GM12878 (cell line): Measurements from ENCODE around the gene MEN1. TPM values are rescaled to one million over a fixed set of nuclear protein-coding genes. Genes with fewer than 3 reads are reported as not detected.
A peak's percentile ranks its signal among the peaks of the same experiment; 100 is the strongest.

Experiments
- ATF7 ChIP-seq: fragments of 450-650 bp; IDR thresholded peaks from 2 replicates; pipeline ENCODE4 v1.6.1; 2016; ENCODE audit warnings: low read depth, mild to moderate bottlenecking
- EED ChIP-seq: sonication (generic); IDR thresholded peaks from 2 replicates; pipeline ENCODE4 v1.6.1; 2016; ENCODE audit warnings: antibody characterized with exemption, low read depth
- ETV6 ChIP-seq, 2 experiments: fragments of 450-650 bp in 1 of 2; IDR thresholded peaks in 1 of 2; conservative IDR thresholded peaks in 1 of 2; 2 replicates each; pipeline ENCODE4 v1.6.1; 2014; ENCODE audit warnings: antibody characterized with exemption in 1 of 2, borderline replicate concordance in 1 of 2, low read depth in 1 of 2, mild to moderate bottlenecking in 1 of 2, moderate library complexity in 1 of 2
- GATAD2B ChIP-seq: fragments of 450-650 bp; conservative IDR thresholded peaks from 2 replicates; pipeline ENCODE4 v1.6.1; 2017; ENCODE audit warnings: low read depth, mild to moderate bottlenecking, moderate library complexity
- KAT2A ChIP-seq: conservative IDR thresholded peaks from 2 replicates; pipeline ENCODE4 v1.6.1; 2011; ENCODE audit warnings: low read depth, low read length; ENCODE audit not compliant: control insufficient read depth
- MAX ChIP-seq: IDR thresholded peaks from 2 replicates; pipeline ENCODE4 v1.6.1; 2012; ENCODE audit warnings: low read depth, low read length, improper control_type of control experiment
- MEF2A ChIP-seq: IDR thresholded peaks from 2 replicates; pipeline ENCODE4 v1.6.1; 2011; ENCODE audit warnings: low read depth, mild to moderate bottlenecking, low read length, moderate library complexity; ENCODE audit not compliant: insufficient read depth
- RAD51 ChIP-seq: fragments of 450-650 bp; IDR thresholded peaks from 2 replicates; pipeline ENCODE4 v1.6.1; 2016; ENCODE audit warnings: moderate library complexity, mild to moderate bottlenecking, inconsistent platforms
- SMC3 ChIP-seq: IDR thresholded peaks from 2 replicates; pipeline ENCODE4 v1.6.1; 2011; ENCODE audit warnings: low read length, improper control_type of control experiment, borderline replicate concordance
- TBL1XR1 ChIP-seq: IDR thresholded peaks from 2 replicates; pipeline ENCODE4 v1.6.1; 2012; ENCODE audit warnings: low read depth, low read length, improper control_type of control experiment
- ZNF217 ChIP-seq: fragments of 450-650 bp; IDR thresholded peaks from 2 replicates; pipeline ENCODE4 v1.6.1; 2017; ENCODE audit warnings: antibody characterized with exemption, mild to moderate bottlenecking
- polyA plus RNA-seq, 11 experiments: library from polyadenylated mRNA; depleted of rRNA in 4 of 11; unstranded in 6 of 11; stranded (reverse) in 5 of 11; fragments of >200 nt; fragmentation: Nextera tagmentation in 4 of 11; fragmentation: Illumina TruSeq in 1 of 11; extraction: Ambion mirVana in 4 of 11; extraction: Trizol in 1 of 11; gene quantifications; 1 replicate in 1 of 11; 2 replicates in 10 of 11; pipeline versions ENCODE4 v1.2.1 to v1.2.3, GENCODE V29; 2011 to 2016; ENCODE audit warnings: inconsistent platforms in 2 of 11, missing spikeins in 2 of 11, low read depth in 1 of 11
- total RNA-seq, 4 experiments: library from RNA; depleted of rRNA in 3 of 4; stranded (reverse); fragments of >200 nt in 3 of 4; fragmentation: Illumina TruSeq in 1 of 4; extraction: Trizol in 1 of 4; gene quantifications; 2 replicates each; pipeline versions ENCODE4 v1.2.1 to v1.2.3, GENCODE V29; 2013 to 2021
- TF ChIP-seq, protein P1 (sequence below): fragments of 450-650 bp; formaldehyde crosslinking; IDR thresholded peaks from 2 replicates; pipeline ENCODE4 v1.5.0; 2022; ENCODE audit warnings: mild to moderate bottlenecking, missing genetic modification characterization
- TF ChIP-seq, protein P2 (sequence below): fragments of 450-650 bp; IDR thresholded peaks from 2 replicates; pipeline ENCODE4 v1.6.1; 2017; ENCODE audit warnings: mild to moderate bottlenecking, moderate library complexity
- TF ChIP-seq, protein P3 (sequence below): fragments of 450-650 bp; IDR thresholded peaks from 2 replicates; pipeline ENCODE4 v1.6.1; 2017; ENCODE audit warnings: mild to moderate bottlenecking, low read depth, inconsistent platforms; ENCODE audit not compliant: poor library complexity, severe bottlenecking
- TF ChIP-seq, protein P4 (sequence below): fragments of 450-650 bp; IDR thresholded peaks from 2 replicates; pipeline ENCODE4 v1.6.1; 2017; ENCODE audit warnings: mild to moderate bottlenecking, moderate library complexity

Gene MEN1
- total and polyA plus RNA-seq, 10 of the 15 experiments (the other 5 are each of a cell fraction or from before 2014, with no cell fraction given) = 2.5 to 39.7 (median 20.7) TPM

DNA sequence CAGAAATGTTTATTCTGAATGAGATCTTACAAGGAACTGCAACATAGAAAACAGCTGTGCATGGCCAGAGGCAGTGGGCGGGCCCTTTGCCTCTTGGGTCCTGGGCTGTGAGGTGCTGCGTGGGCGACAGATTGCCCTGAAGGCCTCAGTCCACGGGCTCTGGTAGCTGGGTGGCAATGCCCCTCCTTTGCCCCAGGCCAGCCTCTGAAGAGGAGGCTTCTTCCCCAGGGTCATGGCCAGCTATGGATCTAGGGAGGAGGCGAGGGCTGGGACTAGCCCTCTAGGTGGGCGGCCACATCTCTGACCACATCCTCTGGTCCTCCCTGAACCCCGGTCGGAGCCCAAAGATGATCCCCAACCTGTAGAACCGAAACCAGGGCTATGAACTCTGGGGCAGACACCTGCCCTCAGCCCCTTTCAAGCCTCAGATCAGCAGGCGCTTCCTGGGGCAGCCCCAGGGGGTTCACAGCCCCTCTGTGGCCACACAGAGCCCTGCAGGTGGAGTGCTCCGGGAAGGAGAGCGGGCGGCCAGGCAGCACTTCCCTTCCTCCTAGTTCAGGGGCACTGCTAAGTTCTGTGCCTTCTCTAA, 40.7 kb upstream of the MEN1 start (continued):
- TF ChIP-seq, protein P1, sequence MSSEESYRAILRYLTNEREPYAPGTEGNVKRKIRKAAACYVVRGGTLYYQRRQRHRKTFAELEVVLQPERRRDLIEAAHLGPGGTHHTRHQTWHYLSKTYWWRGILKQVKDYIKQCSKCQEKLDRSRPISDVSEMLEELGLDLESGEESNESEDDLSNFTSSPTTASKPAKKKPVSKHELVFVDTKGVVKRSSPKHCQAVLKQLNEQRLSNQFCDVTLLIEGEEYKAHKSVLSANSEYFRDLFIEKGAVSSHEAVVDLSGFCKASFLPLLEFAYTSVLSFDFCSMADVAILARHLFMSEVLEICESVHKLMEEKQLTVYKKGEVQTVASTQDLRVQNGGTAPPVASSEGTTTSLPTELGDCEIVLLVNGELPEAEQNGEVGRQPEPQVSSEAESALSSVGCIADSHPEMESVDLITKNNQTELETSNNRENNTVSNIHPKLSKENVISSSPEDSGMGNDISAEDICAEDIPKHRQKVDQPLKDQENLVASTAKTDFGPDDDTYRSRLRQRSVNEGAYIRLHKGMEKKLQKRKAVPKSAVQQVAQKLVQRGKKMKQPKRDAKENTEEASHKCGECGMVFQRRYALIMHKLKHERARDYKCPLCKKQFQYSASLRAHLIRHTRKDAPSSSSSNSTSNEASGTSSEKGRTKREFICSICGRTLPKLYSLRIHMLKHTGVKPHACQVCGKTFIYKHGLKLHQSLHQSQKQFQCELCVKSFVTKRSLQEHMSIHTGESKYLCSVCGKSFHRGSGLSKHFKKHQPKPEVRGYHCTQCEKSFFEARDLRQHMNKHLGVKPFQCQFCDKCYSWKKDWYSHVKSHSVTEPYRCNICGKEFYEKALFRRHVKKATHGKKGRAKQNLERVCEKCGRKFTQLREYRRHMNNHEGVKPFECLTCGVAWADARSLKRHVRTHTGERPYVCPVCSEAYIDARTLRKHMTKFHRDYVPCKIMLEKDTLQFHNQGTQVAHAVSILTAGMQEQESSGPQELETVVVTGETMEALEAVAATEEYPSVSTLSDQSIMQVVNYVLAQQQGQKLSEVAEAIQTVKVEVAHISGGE = no peak
- TF ChIP-seq RAD51 (no peak), GATAD2B (peak; percentile 99), TBL1XR1 (peak; percentile 93), ATF7 (peak; percentile 73; the same call in 1 of the 2 replicates), SMC3 (peak; percentile 49; the same call in 1 of the 2 replicates), ZNF217 (no peak), ETV6 (conservative IDR thresholded peaks at IDR 0.05 in 1 of 2, IDR thresholded peaks at IDR 0.05 in 1 of 2; ENCODE audit: borderline replicate concordance in 1 of 2, low read depth in 1 of 2) (peak in 1 of 2 experiments; percentile 81; a peak in 1 of 4 replicates), MEF2A (peak; percentile 79), EED (peak; percentile 98), MAX (peak; percentile 50; the same call in 1 of the 2 replicates), KAT2A (no peak)
- TF ChIP-seq, protein P2, sequence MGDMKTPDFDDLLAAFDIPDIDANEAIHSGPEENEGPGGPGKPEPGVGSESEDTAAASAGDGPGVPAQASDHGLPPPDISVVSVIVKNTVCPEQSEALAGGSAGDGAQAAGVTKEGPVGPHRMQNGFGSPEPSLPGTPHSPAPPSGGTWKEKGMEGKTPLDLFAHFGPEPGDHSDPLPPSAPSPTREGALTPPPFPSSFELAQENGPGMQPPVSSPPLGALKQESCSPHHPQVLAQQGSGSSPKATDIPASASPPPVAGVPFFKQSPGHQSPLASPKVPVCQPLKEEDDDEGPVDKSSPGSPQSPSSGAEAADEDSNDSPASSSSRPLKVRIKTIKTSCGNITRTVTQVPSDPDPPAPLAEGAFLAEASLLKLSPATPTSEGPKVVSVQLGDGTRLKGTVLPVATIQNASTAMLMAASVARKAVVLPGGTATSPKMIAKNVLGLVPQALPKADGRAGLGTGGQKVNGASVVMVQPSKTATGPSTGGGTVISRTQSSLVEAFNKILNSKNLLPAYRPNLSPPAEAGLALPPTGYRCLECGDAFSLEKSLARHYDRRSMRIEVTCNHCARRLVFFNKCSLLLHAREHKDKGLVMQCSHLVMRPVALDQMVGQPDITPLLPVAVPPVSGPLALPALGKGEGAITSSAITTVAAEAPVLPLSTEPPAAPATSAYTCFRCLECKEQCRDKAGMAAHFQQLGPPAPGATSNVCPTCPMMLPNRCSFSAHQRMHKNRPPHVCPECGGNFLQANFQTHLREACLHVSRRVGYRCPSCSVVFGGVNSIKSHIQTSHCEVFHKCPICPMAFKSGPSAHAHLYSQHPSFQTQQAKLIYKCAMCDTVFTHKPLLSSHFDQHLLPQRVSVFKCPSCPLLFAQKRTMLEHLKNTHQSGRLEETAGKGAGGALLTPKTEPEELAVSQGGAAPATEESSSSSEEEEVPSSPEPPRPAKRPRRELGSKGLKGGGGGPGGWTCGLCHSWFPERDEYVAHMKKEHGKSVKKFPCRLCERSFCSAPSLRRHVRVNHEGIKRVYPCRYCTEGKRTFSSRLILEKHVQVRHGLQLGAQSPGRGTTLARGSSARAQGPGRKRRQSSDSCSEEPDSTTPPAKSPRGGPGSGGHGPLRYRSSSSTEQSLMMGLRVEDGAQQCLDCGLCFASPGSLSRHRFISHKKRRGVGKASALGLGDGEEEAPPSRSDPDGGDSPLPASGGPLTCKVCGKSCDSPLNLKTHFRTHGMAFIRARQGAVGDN = peak; percentile 63
- TF ChIP-seq, protein P3, sequence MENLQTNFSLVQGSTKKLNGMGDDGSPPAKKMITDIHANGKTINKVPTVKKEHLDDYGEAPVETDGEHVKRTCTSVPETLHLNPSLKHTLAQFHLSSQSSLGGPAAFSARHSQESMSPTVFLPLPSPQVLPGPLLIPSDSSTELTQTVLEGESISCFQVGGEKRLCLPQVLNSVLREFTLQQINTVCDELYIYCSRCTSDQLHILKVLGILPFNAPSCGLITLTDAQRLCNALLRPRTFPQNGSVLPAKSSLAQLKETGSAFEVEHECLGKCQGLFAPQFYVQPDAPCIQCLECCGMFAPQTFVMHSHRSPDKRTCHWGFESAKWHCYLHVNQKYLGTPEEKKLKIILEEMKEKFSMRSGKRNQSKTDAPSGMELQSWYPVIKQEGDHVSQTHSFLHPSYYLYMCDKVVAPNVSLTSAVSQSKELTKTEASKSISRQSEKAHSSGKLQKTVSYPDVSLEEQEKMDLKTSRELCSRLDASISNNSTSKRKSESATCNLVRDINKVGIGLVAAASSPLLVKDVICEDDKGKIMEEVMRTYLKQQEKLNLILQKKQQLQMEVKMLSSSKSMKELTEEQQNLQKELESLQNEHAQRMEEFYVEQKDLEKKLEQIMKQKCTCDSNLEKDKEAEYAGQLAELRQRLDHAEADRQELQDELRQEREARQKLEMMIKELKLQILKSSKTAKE = peak; percentile 90
- TF ChIP-seq, protein P4, sequence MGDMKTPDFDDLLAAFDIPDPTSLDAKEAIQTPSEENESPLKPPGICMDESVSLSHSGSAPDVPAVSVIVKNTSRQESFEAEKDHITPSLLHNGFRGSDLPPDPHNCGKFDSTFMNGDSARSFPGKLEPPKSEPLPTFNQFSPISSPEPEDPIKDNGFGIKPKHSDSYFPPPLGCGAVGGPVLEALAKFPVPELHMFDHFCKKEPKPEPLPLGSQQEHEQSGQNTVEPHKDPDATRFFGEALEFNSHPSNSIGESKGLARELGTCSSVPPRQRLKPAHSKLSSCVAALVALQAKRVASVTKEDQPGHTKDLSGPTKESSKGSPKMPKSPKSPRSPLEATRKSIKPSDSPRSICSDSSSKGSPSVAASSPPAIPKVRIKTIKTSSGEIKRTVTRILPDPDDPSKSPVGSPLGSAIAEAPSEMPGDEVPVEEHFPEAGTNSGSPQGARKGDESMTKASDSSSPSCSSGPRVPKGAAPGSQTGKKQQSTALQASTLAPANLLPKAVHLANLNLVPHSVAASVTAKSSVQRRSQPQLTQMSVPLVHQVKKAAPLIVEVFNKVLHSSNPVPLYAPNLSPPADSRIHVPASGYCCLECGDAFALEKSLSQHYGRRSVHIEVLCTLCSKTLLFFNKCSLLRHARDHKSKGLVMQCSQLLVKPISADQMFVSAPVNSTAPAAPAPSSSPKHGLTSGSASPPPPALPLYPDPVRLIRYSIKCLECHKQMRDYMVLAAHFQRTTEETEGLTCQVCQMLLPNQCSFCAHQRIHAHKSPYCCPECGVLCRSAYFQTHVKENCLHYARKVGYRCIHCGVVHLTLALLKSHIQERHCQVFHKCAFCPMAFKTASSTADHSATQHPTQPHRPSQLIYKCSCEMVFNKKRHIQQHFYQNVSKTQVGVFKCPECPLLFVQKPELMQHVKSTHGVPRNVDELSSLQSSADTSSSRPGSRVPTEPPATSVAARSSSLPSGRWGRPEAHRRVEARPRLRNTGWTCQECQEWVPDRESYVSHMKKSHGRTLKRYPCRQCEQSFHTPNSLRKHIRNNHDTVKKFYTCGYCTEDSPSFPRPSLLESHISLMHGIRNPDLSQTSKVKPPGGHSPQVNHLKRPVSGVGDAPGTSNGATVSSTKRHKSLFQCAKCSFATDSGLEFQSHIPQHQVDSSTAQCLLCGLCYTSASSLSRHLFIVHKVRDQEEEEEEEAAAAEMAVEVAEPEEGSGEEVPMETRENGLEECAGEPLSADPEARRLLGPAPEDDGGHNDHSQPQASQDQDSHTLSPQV = no peak
